Measurements from ENCODE around the gene VSTM2A. TPM values are rescaled to one million over a fixed set of nuclear protein-coding genes. Genes with fewer than 3 reads are reported as not detected.

The VSTM2A gene
- total and polyA plus RNA-seq, 2 of the 8 experiments (the other 6 are each of a cell fraction or from before 2014, with no cell fraction given): 0.58 to 1.4 TPM

GRCh38 chr7:54581511-54581910 is 39.3 kb downstream of the VSTM2A start:
- H3K79me1 ChIP-seq (ENCODE audit: low read depth, low read length): no peaks in the 10 kb centered on the region
- H3K4me3 ChIP-seq (ENCODE audit: extremely low read depth in 1 of 4, insufficient read depth in 2 of 4, low read depth in 3 of 4, low read length in 4 of 4): no peak overlapping the region
- H3K36me3 ChIP-seq (ENCODE audit: control insufficient read depth in 2 of 4, insufficient read depth in 4 of 4, low read length in 3 of 4): no peaks in the 10 kb centered on the region
- no peak overlapping the region for H4K8ac ChIP-seq (ENCODE audit: extremely low read depth, insufficient read depth, low read length)
- no peak overlapping the region for H3K23ac ChIP-seq (ENCODE audit: insufficient read length)
- H2BK12ac ChIP-seq (ENCODE audit: low read depth, low read length): no peak overlapping the region
- WGBS, 2 experiments (ENCODE audit: extremely low coverage in 1 of 2, insufficient coverage in 1 of 2, insufficient read length in 1 of 2, insufficient replicate concordance in 2 of 2, low coverage in 1 of 2, low lambda C conversion rate in 2 of 2, missing lambda C conversion rate in 1 of 2): 84% methylated on average over 2 of the region's 2 CpGs; no CpG with 5 or more reads in 1 of the 2 experiments
- H3K23me2 ChIP-seq (ENCODE audit: low read depth, low read length): no peaks in the 10 kb centered on the region
- POLR2A ChIA-PET (ENCODE audit: partially characterized antibody): no interaction called here
- no peaks in the 10 kb centered on the region for H3K79me2 ChIP-seq (ENCODE audit: control insufficient read depth in 1 of 2, insufficient read depth in 2 of 2, low read length in 2 of 2)
- no peaks in the 10 kb centered on the region for H3K9me3 ChIP-seq (ENCODE audit: insufficient read depth in 2 of 2, low read depth in 1 of 2, low read length in 1 of 2)
- no peak overlapping the region for H3K9ac ChIP-seq (replicated peaks in 1 of 4; ENCODE audit: extremely low read depth in 1 of 4, low read depth in 3 of 4, low read length in 3 of 4)
- no peaks in the 10 kb centered on the region for H4K20me1 ChIP-seq (replicated peaks in 1 of 2; ENCODE audit: control insufficient read depth in 1 of 2, insufficient read depth in 2 of 2, low read length in 2 of 2)
- CTCF ChIA-PET (ENCODE audit: partially characterized antibody): no interaction called here
- no peaks in the 10 kb centered on the region for H3K27me3 ChIP-seq (replicated peaks in 1 of 4; ENCODE audit: control insufficient read depth in 3 of 4, extremely low read depth in 1 of 4, insufficient read depth in 3 of 4, low read length in 3 of 4)
- H2BK5ac ChIP-seq (ENCODE audit: low read depth, low read length): no peak overlapping the region
- no peak overlapping the region for H2BK120ac ChIP-seq (replicated peaks; ENCODE audit: low read depth, low read length)
- H4K5ac ChIP-seq (ENCODE audit: insufficient read length, low read depth, low read length): no peak overlapping the region
- no peak overlapping the region for H2BK15ac ChIP-seq (ENCODE audit: low read length)
- H3K4ac ChIP-seq (replicated peaks; ENCODE audit: insufficient read length, low read depth, low read length): no peak overlapping the region
- FAIRE-seq (no peak), DNase-seq (ENCODE audit: low read depth in 1 of 2, low spot score in 2 of 2) (no peak)
- H3K4me2 ChIP-seq (ENCODE audit: insufficient read depth in 1 of 2, low read depth in 2 of 2, low read length in 2 of 2): no peak overlapping the region
- H2AFZ ChIP-seq (ENCODE audit: low read length): no peak overlapping the region
- no peak overlapping the region for H4K91ac ChIP-seq (replicated peaks; ENCODE audit: insufficient read length, low read length)
- no peak overlapping the region for H2AK5ac ChIP-seq (ENCODE audit: low read depth, low read length)
- no peak overlapping the region for H3K56ac ChIP-seq (replicated peaks; ENCODE audit: insufficient read length, low read depth, low read length)
- no peak overlapping the region for H2BK20ac ChIP-seq (ENCODE audit: low read length)
- H3K4me1 ChIP-seq (replicated peaks in 1 of 4; ENCODE audit: control insufficient read depth in 3 of 4, insufficient read depth in 4 of 4, low read length in 3 of 4): no peaks in the 10 kb centered on the region
- no peak overlapping the region for H3K27ac ChIP-seq (ENCODE audit: low read depth, low read length)
- H3K14ac ChIP-seq (ENCODE audit: insufficient read length): no peak overlapping the region
- no peak overlapping the region for H3K18ac ChIP-seq (ENCODE audit: extremely low read depth, low read length)
- TF ChIP-seq SIRT6 (IDR thresholded peaks at IDR 0.05; ENCODE audit: low read length): no peak
- no peak for TF ChIP-seq SIN3A (conservative IDR thresholded peaks at IDR 0.05 in 1 of 2, IDR thresholded peaks at IDR 0.05 in 1 of 2; ENCODE audit: low read depth in 1 of 2, low read length in 2 of 2)
- TF ChIP-seq CHD1 (IDR thresholded peaks at IDR 0.05; ENCODE audit: low read depth, low read length): no peak
- TF ChIP-seq RFX5 (IDR thresholded peaks at IDR 0.05; ENCODE audit: borderline replicate concordance, low read depth, low read length): no peak
- TF ChIP-seq SIX5 (IDR thresholded peaks at IDR 0.05; ENCODE audit: low read depth, low read length): no peak
- no peak for TF ChIP-seq RXRA (IDR thresholded peaks at IDR 0.05; ENCODE audit: insufficient read depth, low read depth, low read length)
- no peak for TF ChIP-seq CHD2 (IDR thresholded peaks at IDR 0.05; ENCODE audit: low read length)
- no peak for TF ChIP-seq E2F6 (IDR thresholded peaks at IDR 0.05)

All from H1 (cell line).